T-helper 2 cell treated with Interferon-gamma antibody and Interleukin-4, amounts not matched to agents 5 μg/mL and 100 μg/mL, for 36 hours (primary cell): Measurements from ENCODE around the gene VASH2.
"Not testable (repeated sequence)": the region's sequence is repeated elsewhere in the genome, so short reads cannot be mapped to it uniquely, and the experiment has no call there.

Source experiments
- DNase-seq: peaks from one replicate; pipeline ENCODE4 v3.0.0; 2021; ENCODE audit warnings: low spot score
- H3K27ac Mint-ChIP-seq: one replicate; pipeline ENCODE4 v1.8.0; 2021; ENCODE audit warnings: mild to moderate bottlenecking, mixed read lengths
- H3K27me3 Mint-ChIP-seq: one replicate; pipeline ENCODE4 v1.8.0; 2021; ENCODE audit warnings: low read depth, mixed read lengths
- H3K36me3 Mint-ChIP-seq: one replicate; pipeline ENCODE4 v1.8.0; 2021; ENCODE audit warnings: low read depth, mixed read lengths
- H3K4me1 Mint-ChIP-seq: one replicate; pipeline ENCODE4 v1.8.0; 2021; ENCODE audit warnings: low read depth, mixed read lengths
- H3K4me3 Mint-ChIP-seq: one replicate; pipeline ENCODE4 v1.8.0; 2022; ENCODE audit warnings: mild to moderate bottlenecking, moderate library complexity, mixed read lengths
- H3K9me3 Mint-ChIP-seq: one replicate; pipeline ENCODE4 v1.8.0; 2021; ENCODE audit warnings: mixed read lengths

Gene VASH2

GRCh38 chr1:212955961-212956620, 5.8 kb downstream of the VASH2 start:
- Mint-ChIP-seq H3K27me3 (peaks cover 42% of the 10 kb centered on the region), H3K4me1 (peaks cover 3% of the 10 kb centered on the region), H3K36me3 (no peaks in the 10 kb centered on the region), H3K4me3 (no peak overlapping the region), H3K9me3 (no peaks in the 10 kb centered on the region), H3K27ac (no peak overlapping the region)
- DNase-seq, result no peak

GRCh38 chr1:212957546-212957945, 7.2 kb downstream of the VASH2 start:
- H3K4me1 Mint-ChIP-seq, result peaks cover 1% of the 10 kb centered on the region
- no peaks in the 10 kb centered on the region for H3K36me3 Mint-ChIP-seq
- DNase-seq, result no peak
- H3K4me3 Mint-ChIP-seq, result no peak overlapping the region
- H3K9me3 Mint-ChIP-seq, result no peaks in the 10 kb centered on the region
- H3K27ac Mint-ChIP-seq, result no peak overlapping the region
- H3K27me3 Mint-ChIP-seq, result peaks cover 31% of the 10 kb centered on the region

GRCh38 chr1:212958175-212958574, 7.8 kb downstream of the VASH2 start:
- DNase-seq, result no peak
- Mint-ChIP-seq H3K27ac (no peak overlapping the region), H3K36me3 (no peaks in the 10 kb centered on the region), H3K9me3 (no peaks in the 10 kb centered on the region), H3K4me3 (no peak overlapping the region), H3K27me3 (peaks cover 25% of the 10 kb centered on the region), H3K4me1 (peaks cover 1% of the 10 kb centered on the region)

GRCh38 chr1:212959266-212960220, 9.2 kb downstream of the VASH2 start:
- Mint-ChIP-seq H3K4me3 (no peak overlapping the region), H3K27ac (no peak overlapping the region), H3K4me1 (peaks cover 1% of the 10 kb centered on the region), H3K9me3 (no peaks in the 10 kb centered on the region), H3K27me3 (peaks cover 15% of the 10 kb centered on the region), H3K36me3 (no peaks in the 10 kb centered on the region)
- no peak for DNase-seq

- H3K27ac Mint-ChIP-seq, result no peak overlapping the region
- H3K9me3 Mint-ChIP-seq, result no peaks in the 10 kb centered on the region
- H3K4me1 Mint-ChIP-seq, result peaks cover 1% of the 10 kb centered on the region
- DNase-seq, result no peak
- no peak overlapping the region for H3K4me3 Mint-ChIP-seq
- peaks cover 13% of the 10 kb centered on the region for H3K27me3 Mint-ChIP-seq
- no peaks in the 10 kb centered on the region for H3K36me3 Mint-ChIP-seq
Observed at GRCh38 chr1:212960932-212961331, 10.6 kb downstream of the VASH2 start.

- no peaks in the 10 kb centered on the region for H3K36me3 Mint-ChIP-seq
- H3K4me3 Mint-ChIP-seq, result no peak overlapping the region
- H3K27ac Mint-ChIP-seq, result no peak overlapping the region
- no peaks in the 10 kb centered on the region for H3K9me3 Mint-ChIP-seq
- no peak for DNase-seq
- H3K4me1 Mint-ChIP-seq, result no peaks in the 10 kb centered on the region
- H3K27me3 Mint-ChIP-seq, result peaks cover 5% of the 10 kb centered on the region
Observed at GRCh38 chr1:212962509-212962908, 12.2 kb downstream of the VASH2 start.

- H3K27me3 Mint-ChIP-seq, result peaks cover 7% of the 10 kb centered on the region
- no peak for DNase-seq
- H3K9me3 Mint-ChIP-seq, result no peaks in the 10 kb centered on the region
- H3K4me3 Mint-ChIP-seq, result no peak overlapping the region
- no peaks in the 10 kb centered on the region for H3K36me3 Mint-ChIP-seq
- no peak overlapping the region for H3K27ac Mint-ChIP-seq
- peaks cover 2% of the 10 kb centered on the region for H3K4me1 Mint-ChIP-seq
Observed at GRCh38 chr1:212964102-212964501, 13.8 kb downstream of the VASH2 start.

GRCh38 chr1:212964993-212965392, 14.7 kb downstream of the VASH2 start:
- H3K27me3 Mint-ChIP-seq, result not testable (repeated sequence)

GRCh38 chr1:212966616-212967015, 16.3 kb downstream of the VASH2 start:
- no peaks in the 10 kb centered on the region for H3K36me3 Mint-ChIP-seq
- no peaks in the 10 kb centered on the region for H3K9me3 Mint-ChIP-seq
- DNase-seq, result no peak
- no peak overlapping the region for H3K27ac Mint-ChIP-seq
- no peak overlapping the region for H3K4me3 Mint-ChIP-seq
- peaks cover 2% of the 10 kb centered on the region for H3K4me1 Mint-ChIP-seq
- peaks cover 7% of the 10 kb centered on the region for H3K27me3 Mint-ChIP-seq

More at GRCh38 chr1:212964993-212965392, 14.7 kb downstream of the VASH2 start:
- not testable (repeated sequence) for H3K4me3 Mint-ChIP-seq, DNase-seq, H3K27ac Mint-ChIP-seq, H3K36me3 Mint-ChIP-seq, H3K9me3 Mint-ChIP-seq, H3K4me1 Mint-ChIP-seq

GRCh38 chr1:212967801-212968200, 17.5 kb downstream of the VASH2 start:
- Mint-ChIP-seq H3K4me3 (no peak overlapping the region), H3K36me3 (no peaks in the 10 kb centered on the region), H3K27ac (no peak overlapping the region), H3K4me1 (peaks cover 2% of the 10 kb centered on the region), H3K27me3 (peaks cover 7% of the 10 kb centered on the region), H3K9me3 (no peaks in the 10 kb centered on the region)
- DNase-seq, result no peak

- DNase-seq, result no peak
- Mint-ChIP-seq H3K27me3 (peaks cover 7% of the 10 kb centered on the region), H3K4me1 (peaks cover 2% of the 10 kb centered on the region), H3K27ac (no peak overlapping the region), H3K4me3 (no peak overlapping the region), H3K36me3 (no peaks in the 10 kb centered on the region), H3K9me3 (no peaks in the 10 kb centered on the region)
Observed at GRCh38 chr1:212968368-212968863, 18.1 kb downstream of the VASH2 start.

GRCh38 chr1:212970085-212970484, 19.7 kb downstream of the VASH2 start:
- Mint-ChIP-seq H3K36me3 (no peaks in the 10 kb centered on the region), H3K9me3 (no peaks in the 10 kb centered on the region), H3K27ac (no peak overlapping the region), H3K4me3 (no peak overlapping the region), H3K27me3 (peaks cover 3% of the 10 kb centered on the region), H3K4me1 (peaks cover 2% of the 10 kb centered on the region)
- DNase-seq, result no peak

- DNase-seq, result no peak
- no peaks in the 10 kb centered on the region for H3K36me3 Mint-ChIP-seq
- H3K27me3 Mint-ChIP-seq, result peaks cover 2% of the 10 kb centered on the region
- no peak overlapping the region for H3K4me3 Mint-ChIP-seq
- H3K9me3 Mint-ChIP-seq, result no peaks in the 10 kb centered on the region
- H3K27ac Mint-ChIP-seq, result no peak overlapping the region
- H3K4me1 Mint-ChIP-seq, result peaks cover 2% of the 10 kb centered on the region
Observed at GRCh38 chr1:212971312-212971711, 21.0 kb downstream of the VASH2 start.

- Mint-ChIP-seq H3K27ac (no peak overlapping the region), H3K36me3 (no peaks in the 10 kb centered on the region), H3K27me3 (no peaks in the 10 kb centered on the region), H3K4me3 (no peak overlapping the region), H3K9me3 (no peaks in the 10 kb centered on the region), H3K4me1 (peaks cover 2% of the 10 kb centered on the region)
- DNase-seq, result no peak
Observed at GRCh38 chr1:212973426-212973825, 23.1 kb downstream of the VASH2 start.
